HEK293 (cell line): Measurements from ENCODE around the gene PKP3.

Source experiments
- CTCF ChIP-seq: fragments of 450-650 bp; formaldehyde crosslinking; IDR thresholded peaks from 2 replicates; pipeline ENCODE4 v1.5.1; 2016; ENCODE audit warnings: missing biosample characterization, missing genetic modification characterization
- ZFP37 ChIP-seq: fragments of 450-650 bp; formaldehyde crosslinking; IDR thresholded peaks from 2 replicates; pipeline ENCODE4 v1.5.1; 2016; ENCODE audit warnings: missing biosample characterization, missing genetic modification characterization
- ZNF114 ChIP-seq: fragments of 450-650 bp; formaldehyde crosslinking; IDR thresholded peaks from 2 replicates; pipeline ENCODE4 v1.5.0; 2017; ENCODE audit warnings: missing biosample characterization, missing genetic modification characterization
- ZNF214 ChIP-seq: fragments of 450-650 bp; formaldehyde crosslinking; IDR thresholded peaks from 2 replicates; pipeline ENCODE4 v1.5.1; 2017; ENCODE audit warnings: missing biosample characterization, mild to moderate bottlenecking, missing genetic modification characterization, borderline replicate concordance

DNA sequence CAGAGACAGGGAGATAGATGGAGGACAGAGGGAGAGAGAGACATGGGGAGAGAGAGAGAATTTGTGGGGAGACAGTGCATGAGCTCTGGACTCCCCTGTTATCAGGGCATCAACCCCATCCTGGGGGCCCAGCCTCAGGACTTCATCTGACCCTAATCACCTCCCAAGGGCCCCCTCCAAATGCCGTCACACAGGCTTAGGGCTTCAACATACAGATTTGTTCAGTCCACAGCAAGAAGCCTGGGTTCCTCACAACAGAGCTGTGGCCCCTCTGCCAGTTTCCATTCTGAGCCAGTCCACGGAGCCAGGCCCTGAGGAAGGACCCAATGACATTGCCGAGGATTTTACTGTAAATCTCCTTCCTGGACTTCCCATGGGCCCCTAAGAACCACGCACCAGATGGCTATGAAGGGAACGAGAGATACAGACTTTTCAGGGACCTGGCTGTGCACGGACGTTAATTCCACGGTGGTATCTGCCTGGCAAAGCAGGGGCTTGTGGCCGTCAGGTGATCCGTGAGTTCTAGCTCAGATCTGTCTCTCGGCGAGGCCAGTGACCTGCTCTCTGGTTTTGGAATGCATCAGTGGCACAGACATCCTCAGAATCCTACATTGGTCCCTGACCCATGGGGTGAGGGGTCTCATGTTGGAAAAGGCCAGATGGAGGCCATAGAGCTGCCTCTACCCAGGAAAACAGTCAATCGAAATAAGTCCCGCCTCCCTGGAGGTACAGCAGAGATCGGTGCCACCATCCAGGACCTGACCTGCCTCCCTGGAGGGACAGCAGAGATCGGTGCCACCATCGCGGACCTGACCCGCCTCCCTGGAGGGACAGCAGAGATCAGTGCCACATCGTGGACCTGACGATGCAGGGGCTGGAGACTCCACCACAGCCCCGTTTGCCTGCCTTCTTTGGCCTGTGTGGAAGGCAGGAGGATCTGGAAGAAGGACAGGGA is 33.4 kb upstream of the PKP3 start:
- TF ChIP-seq ZNF214 (tag by site-specific recombination) = no peak
- no peak for TF ChIP-seq ZNF114 (tag by site-specific recombination)
- no peak for TF ChIP-seq ZFP37 (tag by site-specific recombination)
- no peak for TF ChIP-seq CTCF
